HG03175 (cell line): ENCODE data around the gene ARHGAP24.
"Not testable (repeated sequence)": the region's sequence is repeated elsewhere in the genome, so short reads cannot be mapped to it uniquely, and the experiment has no call there.

ENCODE experiments used
- ATAC-seq: cut with Tn5 transposase; IDR thresholded peaks from one replicate; pipeline ENCODE4 v1.9.1; 2021; ENCODE audit warnings: mild to moderate bottlenecking, moderate library complexity; ENCODE audit not compliant: unreplicated experiment

ARHGAP24 gene

GRCh38 chr4:85803856-85804255, 328.9 kb downstream of the ARHGAP24 start:
- ATAC-seq = no peak

GRCh38 chr4:85805891-85806290, 330.9 kb downstream of the ARHGAP24 start:
- ATAC-seq = no peak

DNA sequence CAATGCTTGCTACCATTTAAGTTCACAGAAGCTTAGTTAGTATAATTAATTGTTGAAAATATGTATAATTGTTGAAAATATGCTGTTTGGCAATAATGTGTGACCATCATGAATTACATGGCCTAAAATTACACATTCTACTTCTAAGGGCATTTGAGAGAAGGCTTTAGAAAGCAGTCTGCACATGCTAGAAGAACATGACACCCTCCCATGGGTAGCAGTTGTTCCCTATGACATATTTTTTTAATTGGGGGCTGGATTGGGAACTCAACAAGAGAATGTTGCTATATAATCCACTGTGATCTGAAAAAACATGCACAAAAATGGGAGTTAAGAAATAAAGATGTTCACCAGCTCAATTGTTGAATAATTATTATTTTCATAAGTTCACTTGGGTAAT, 331.4 kb downstream of the ARHGAP24 start:
- ATAC-seq = no peak

- no peak for ATAC-seq
These were observed 332.4 kb downstream of the ARHGAP24 start for GRCh38 chr4:85807247-85807950.

DNA sequence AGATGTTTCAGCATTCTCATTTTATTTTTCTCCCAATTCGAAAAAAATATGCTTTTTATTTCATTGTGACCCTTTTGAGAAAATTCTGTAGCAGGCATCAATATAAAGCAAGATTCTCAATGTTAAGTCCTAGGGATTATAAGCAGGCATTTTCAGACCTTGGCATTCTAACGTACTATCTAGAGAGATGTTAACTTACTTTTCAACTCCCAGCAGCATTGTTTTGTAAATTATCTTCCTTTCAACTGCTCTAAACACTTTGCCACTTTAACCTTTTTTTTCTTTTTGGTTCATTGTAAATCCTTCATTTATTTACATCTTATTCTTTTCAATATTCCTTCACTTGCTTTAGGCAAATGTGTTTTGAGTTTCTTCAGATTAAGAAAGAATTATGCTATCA, 333.2 kb downstream of the ARHGAP24 start:
- ATAC-seq = no peak

- ATAC-seq = no peak
These were observed 333.9 kb downstream of the ARHGAP24 start for GRCh38 chr4:85808864-85809263.

- no peak for ATAC-seq
These were observed 337.8 kb downstream of the ARHGAP24 start for GRCh38 chr4:85812776-85813175.

GRCh38 chr4:85815796-85816459, 341.0 kb downstream of the ARHGAP24 start:
- ATAC-seq = no peak

DNA sequence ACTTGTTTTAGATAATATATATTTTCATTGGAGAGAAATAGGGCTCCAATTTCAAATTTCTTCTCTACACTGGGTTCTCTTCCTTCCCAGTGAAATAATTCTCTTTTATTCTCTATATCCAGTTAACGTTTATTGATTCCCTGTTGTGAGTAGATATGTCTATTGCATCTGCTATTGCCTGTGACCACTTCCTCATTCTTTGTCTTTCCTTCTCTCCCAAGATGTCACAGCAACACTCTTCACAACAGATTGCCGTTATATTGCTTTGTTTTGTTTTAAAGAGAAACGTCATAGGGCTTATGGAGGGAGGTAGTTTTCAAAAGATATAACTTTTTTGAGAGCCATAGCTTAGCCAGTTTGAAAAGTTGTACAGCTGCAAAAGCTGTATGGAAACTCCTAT, 343.8 kb downstream of the ARHGAP24 start:
- no peak for ATAC-seq

DNA sequence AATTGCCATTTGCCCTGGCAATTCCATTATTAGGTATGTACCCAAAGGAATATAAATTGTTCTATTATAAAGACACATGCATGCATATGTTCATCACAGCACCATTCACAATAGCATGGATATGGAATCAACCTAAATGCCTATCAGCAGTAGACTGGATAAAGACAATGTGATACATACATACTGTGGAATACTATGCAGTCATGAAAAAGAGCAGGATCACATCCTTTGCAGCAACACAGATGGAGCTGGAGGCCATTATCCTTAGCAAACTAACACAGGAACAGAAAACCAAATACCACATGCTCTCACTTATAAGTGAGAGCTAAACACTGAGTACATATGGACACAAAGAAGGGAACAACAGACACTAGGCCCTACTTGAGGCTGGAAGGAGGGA, 345.2 kb downstream of the ARHGAP24 start:
- not testable (repeated sequence) for ATAC-seq

DNA sequence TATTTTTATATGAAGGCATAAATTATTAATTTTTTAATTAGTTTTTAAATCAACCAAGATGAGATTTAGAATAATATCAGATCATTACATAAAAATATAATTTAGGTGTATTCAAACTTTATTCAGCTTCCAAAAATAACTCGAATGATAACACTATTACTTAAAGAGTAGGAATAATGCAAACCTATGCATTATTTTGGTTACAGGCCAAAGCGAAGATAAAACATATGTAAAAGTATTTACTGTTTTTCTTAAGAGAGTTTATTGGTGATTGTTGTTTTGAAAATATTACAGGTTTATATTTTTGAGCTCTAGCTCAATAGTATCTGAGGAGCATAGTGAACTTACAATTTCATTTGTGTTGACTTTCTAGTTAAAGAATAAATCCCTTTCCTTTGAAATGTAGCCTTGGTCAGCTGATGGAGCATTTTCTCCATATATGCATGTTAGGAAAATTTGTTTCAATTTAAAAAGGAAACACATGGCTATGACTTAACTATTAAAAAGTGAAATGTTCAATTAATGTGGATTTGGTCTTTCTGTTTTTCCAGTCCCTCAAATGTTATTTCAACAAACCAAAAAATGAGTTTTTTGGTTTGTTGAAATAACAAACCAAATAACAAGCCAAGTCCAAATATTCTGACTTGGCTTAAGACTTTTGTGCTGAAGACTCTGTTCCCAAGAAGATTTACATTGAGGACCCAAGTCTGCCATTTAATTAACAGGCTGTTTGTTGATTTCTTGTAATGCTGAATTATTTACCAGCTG, 346.9 kb downstream of the ARHGAP24 start:
- ATAC-seq = no peak

- ATAC-seq = no peak
These were observed 348.3 kb downstream of the ARHGAP24 start for GRCh38 chr4:85823295-85823694.

DNA sequence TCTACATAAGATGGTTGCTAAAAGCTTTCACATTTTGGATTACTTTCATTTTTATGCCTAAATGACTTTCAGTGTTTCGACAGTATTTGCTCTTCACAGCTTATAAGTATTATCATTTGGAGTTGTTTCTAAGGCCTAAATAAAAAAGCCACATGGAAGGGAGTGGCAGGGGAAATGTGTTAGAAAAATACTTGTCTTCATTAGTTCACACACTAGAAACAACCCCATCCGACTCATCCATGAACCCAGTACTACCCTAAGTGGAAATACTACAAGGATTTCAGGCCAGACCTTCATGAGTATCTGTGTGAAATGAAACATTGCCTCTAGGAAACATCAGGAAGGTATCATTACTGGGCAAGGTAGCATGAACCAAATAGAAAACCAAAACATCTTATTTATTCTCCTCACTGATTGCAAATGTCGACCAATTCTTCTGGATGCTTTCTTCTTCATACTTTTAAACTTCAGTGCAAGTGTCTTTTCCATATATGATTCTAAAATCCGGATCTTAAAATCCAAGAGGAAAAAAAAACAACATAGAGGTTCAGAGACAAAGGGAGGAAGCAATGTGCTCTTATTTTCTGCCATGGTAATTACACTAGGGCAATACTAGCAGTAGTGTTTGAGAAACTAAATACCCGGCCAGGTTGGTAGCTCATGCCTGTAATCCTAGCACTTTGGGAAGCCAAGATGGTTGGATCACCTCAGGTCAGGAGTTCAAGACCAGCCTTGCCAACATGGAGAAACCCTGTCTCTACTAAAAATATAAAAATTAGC, 349.4 kb downstream of the ARHGAP24 start:
- no peak for ATAC-seq

GRCh38 chr4:85826060-85826678, 351.2 kb downstream of the ARHGAP24 start:
- peak; percentile 66 for ATAC-seq

GRCh38 chr4:85828027-85828890, 353.3 kb downstream of the ARHGAP24 start:
- ATAC-seq = no peak

- no peak for ATAC-seq
These were observed 354.5 kb downstream of the ARHGAP24 start for GRCh38 chr4:85829276-85830051.

DNA sequence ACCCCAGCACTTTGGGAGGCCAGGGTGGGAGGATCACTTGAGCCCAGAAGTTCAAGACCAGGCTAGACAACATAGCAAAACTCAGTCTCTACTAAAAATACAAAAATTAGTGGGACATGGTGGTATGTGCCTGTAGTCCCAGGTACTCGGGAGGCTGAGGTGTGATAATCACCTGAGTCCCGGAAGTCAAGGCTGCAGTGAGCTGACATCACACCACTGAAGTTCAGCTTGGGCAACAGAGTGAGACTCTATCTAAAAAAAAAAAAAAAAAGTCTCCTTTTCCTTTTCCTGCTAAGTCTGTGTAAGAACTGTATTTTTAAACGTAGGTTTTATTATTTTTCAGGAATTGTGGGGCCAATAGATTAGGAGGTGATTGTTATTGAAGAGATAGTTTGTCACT, 356.7 kb downstream of the ARHGAP24 start:
- no peak for ATAC-seq

DNA sequence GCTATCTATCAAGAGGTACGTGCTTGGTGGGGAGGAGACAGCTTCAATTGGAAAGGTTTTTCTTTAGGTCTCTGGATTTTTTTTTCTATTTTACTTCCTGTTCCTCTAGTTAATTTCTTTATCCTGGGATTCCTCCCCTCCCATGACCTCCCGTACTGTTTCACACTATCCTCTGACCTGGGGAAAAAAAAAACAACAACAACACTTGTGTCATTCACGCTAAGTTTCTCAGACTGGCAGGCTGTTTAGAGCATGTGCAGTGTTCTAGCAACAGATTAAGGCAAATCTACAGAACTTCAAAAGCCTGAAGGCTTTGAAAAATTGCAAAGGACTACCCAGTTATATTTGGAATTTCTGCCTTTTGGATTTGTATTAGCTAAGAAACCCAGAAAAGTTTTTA, 358.4 kb downstream of the ARHGAP24 start:
- ATAC-seq = no peak

DNA sequence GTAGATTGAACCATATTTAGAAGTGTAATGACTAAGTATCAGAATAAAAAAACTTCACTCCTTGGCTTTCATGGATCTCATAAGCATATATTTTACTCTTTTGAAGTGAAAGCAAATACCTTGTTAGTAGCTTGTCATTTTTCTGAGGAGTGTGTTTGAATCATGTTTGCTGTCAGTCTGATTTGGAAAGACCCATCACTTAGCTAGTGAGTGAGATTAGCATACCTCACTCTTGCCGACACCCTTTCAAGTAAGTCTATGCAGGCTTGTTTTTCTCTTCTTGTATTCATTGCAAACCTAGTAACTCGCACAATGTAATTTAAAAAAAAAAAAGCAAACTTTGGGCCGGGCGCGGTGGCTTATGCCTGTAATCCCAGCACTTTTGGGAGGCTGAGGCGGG, 360.0 kb downstream of the ARHGAP24 start:
- ATAC-seq = no peak
